Bronchial epithelial cell (primary cell): ENCODE data around the gene CBX7. TPM values are rescaled to one million over a fixed set of nuclear protein-coding genes. Genes with fewer than 3 reads are reported as not detected.

Experiments
- DNase-seq: peaks from one replicate; pipeline ENCODE4 v3.0.0-alpha.2; 2010; ENCODE audit warnings: low read depth
- FAIRE-seq: peaks from 2 replicates; lab custom pipeline; 2011; peaks lifted over from hg19 to GRCh38; lab: Jason Lieb, UNC
- H3K27me3 ChIP-seq: 2 replicates; pipeline ENCODE4 v1.5.1; 2011; ENCODE audit warnings: low read length; ENCODE audit not compliant: control insufficient read depth, insufficient read depth
- H3K36me3 ChIP-seq: 2 replicates; pipeline ENCODE4 v1.5.1; 2011; ENCODE audit warnings: low read length; ENCODE audit not compliant: control insufficient read depth, insufficient read depth
- H3K4me3 ChIP-seq: 2 replicates; pipeline ENCODE4 v1.5.1; 2011; ENCODE audit warnings: mild to moderate bottlenecking, low read depth, low read length, control low read depth
- total RNA-seq: library from RNA; depleted of rRNA; stranded (reverse); fragments of >200 nt; gene quantifications from 2 replicates; pipeline ENCODE4 v1.2.1, GENCODE V29; 2014
- TF ChIP-seq, protein P1 (sequence below): IDR thresholded peaks from 2 replicates; pipeline ENCODE4 v1.5.1; 2011; ENCODE audit warnings: mild to moderate bottlenecking, moderate library complexity, low read length, control low read depth, inconsistent platforms; ENCODE audit not compliant: insufficient read depth, severe bottlenecking

The CBX7 gene
- total RNA-seq, result 1.8 and 2.1 TPM in 2 replicates

- H3K27me3 ChIP-seq, result peaks cover 4% of the 10 kb centered on the region
- peak within 1 kb of the TSS; percentile 44 for H3K4me3 ChIP-seq
- no peaks in the 10 kb centered on the region for H3K36me3 ChIP-seq
- FAIRE-seq (no peak), DNase-seq (peak; percentile 53)
- TF ChIP-seq, protein P1, sequence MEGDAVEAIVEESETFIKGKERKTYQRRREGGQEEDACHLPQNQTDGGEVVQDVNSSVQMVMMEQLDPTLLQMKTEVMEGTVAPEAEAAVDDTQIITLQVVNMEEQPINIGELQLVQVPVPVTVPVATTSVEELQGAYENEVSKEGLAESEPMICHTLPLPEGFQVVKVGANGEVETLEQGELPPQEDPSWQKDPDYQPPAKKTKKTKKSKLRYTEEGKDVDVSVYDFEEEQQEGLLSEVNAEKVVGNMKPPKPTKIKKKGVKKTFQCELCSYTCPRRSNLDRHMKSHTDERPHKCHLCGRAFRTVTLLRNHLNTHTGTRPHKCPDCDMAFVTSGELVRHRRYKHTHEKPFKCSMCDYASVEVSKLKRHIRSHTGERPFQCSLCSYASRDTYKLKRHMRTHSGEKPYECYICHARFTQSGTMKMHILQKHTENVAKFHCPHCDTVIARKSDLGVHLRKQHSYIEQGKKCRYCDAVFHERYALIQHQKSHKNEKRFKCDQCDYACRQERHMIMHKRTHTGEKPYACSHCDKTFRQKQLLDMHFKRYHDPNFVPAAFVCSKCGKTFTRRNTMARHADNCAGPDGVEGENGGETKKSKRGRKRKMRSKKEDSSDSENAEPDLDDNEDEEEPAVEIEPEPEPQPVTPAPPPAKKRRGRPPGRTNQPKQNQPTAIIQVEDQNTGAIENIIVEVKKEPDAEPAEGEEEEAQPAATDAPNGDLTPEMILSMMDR, result no peak
Measured at GRCh38 chr22:39152511-39153219, at the start of gene CBX7. TSS of gene CBX7 (minus strand) at chr22:39152680. CDS start at chr22:39152444, 236 bp downstream.

DNA sequence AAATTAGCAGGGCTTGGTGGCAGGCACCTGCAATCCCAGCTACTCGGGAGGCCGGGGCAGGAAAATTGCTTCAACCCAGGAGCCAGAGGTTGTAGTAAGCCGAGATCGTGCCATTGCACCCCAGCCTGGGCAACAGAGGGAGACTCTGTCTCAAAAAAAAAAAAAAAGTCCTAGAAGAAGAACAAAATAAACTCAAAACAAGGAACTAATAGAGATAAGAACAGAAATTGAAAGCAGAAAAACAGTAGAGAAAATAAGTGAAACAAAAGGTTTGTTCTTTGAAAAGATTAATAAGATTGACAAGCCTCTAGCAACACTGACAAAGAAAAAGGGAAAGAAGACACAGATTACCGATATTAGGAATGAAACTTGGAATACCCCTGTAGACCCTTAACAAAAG lies 45.1 kb upstream of the CBX7 start:
- FAIRE-seq, result no peak
- Histone ChIP-seq H3K36me3 (no peaks in the 10 kb centered on the region), H3K4me3 (no peak overlapping the region), H3K27me3 (no peaks in the 10 kb centered on the region)
- TF ChIP-seq, protein P1, result no peak
- no peak for DNase-seq

DNA sequence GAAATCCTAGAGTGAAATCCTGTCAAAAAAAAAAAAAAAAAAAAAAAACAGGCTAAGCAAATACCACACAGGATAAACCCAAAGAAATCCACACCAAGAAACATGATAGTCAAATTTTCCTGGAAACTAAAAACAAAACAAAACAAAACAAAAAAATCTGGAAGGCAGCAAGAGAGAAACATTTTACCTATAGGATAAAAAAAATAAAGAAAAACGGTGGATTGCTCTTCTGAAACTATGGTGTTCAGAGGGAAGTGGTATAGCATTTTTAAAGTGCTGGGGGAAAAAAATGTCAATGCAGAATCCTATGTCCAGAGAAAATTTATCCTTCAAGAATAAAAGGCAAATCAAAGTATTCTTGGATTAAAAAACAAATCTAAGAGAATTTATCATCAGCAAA lies 41.6 kb upstream of the CBX7 start:
- FAIRE-seq (no peak), DNase-seq (no peak)
- H3K27me3 ChIP-seq, result no peaks in the 10 kb centered on the region

GRCh38 chr22:39188809-39189208 lies 36.3 kb upstream of the CBX7 start:
- FAIRE-seq (no peak), DNase-seq (no peak)
- no peaks in the 10 kb centered on the region for H3K36me3 ChIP-seq
- H3K4me3 ChIP-seq, result no peak overlapping the region
- TF ChIP-seq, protein P1, result no peak
- H3K27me3 ChIP-seq, result no peaks in the 10 kb centered on the region

More for the DNA sequence above, 41.6 kb upstream of the CBX7 start:
- no peaks in the 10 kb centered on the region for H3K36me3 ChIP-seq
- TF ChIP-seq, protein P1, result no peak
- no peak overlapping the region for H3K4me3 ChIP-seq

GRCh38 chr22:39185601-39186012 lies 33.1 kb upstream of the CBX7 start:
- no peak overlapping the region for H3K4me3 ChIP-seq
- no peak for DNase-seq
- no peaks in the 10 kb centered on the region for H3K36me3 ChIP-seq
- TF ChIP-seq, protein P1, result no peak
- no peak for FAIRE-seq
- no peaks in the 10 kb centered on the region for H3K27me3 ChIP-seq
